ENCODE measurements around the gene BZW1.
A peak's percentile ranks its signal among the peaks of the same experiment; 100 is the strongest.

The BZW1 gene

DNA sequence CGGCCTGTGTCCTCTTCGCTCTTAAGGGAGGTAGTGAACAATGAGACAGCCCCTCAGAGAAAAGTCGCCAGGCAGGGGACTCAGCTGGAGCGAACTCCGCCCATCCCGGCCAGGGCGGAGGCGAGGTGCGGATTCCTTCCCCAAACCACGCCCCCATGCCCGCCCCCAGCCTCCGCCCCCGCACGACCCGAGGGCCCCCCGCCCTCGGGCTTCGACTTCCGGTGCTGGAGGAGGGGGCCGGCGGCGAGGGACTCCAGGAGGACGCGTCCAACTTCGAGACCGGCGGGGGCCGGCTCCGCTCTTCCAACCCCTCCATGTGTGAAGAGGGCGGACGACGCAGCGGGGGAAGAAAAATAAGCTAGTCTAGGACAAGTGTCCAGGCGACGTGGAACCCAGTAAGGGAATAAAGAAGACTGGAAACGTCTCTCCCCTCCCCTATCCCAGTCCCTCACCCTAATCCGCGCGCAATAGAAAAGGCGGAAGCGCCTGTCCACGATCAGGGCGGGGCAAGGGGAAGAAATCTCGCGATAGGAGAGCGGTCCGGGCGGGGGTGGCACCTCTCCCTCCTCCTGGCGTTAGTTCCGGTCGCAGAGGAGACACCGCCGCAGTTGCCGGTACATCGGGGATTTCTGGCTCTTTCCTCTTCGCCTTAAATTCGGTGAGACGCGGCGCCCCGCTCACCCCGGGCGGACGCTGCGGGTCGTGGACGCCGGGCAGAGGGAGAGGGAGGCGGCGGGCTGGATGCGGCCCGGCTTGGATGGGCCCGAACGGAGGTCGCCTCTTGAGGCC, at the start of gene BZW1:
Gene BZW1 (plus strand): TSS at position 578 of the 789 bp plus-strand sequence. CDS start 1,308 bp downstream, outside the sequence.
- peak; percentile 95 for DNase-seq

- DNase-seq: no peak
Measured at GRCh38 chr2:200762127-200762526, 49.6 kb upstream of the BZW1 start.

- no peak for DNase-seq
Measured at GRCh38 chr2:200763422-200763821, 48.3 kb upstream of the BZW1 start.

DNA sequence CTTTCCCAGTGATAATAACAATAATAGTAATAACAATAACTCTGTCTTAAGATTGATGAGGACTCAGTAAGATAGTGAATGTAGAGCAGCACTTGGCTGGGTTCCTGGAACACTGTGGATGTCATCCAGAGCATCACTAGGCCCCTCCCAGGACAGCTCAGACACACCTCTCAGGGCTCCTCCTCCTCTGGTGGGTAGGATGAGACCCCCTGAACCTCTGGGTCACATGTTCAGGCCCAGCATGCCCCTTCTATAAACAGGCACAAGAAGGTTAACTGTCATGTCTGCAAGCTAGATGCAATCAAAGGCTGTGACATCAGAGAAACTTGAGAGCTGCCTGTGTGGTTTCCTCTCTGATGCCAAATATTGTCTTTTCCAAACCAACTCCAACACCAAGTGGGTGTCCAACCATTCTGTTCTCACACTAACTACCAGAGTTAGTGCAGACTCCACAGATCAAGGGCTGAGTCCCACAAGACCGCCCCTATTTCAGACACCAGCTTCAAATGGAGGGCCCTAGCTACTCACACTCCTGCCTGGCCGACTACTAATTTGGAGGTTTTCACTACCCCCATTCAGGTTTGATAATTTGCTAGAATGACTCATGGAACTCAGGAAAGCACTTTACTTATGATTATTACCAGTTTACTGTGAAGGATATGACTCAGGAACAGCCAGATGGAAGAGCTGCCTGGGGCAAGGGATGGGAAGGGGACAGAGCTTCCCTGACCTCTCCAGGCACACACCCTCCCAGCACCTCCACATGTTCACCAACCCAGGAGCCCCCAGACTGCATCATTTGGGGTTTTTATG, 46.4 kb upstream of the BZW1 start:
- peak; percentile 25 for DNase-seq

- no peak for DNase-seq
Measured at GRCh38 chr2:200765995-200766660, 45.6 kb upstream of the BZW1 start.

DNA sequence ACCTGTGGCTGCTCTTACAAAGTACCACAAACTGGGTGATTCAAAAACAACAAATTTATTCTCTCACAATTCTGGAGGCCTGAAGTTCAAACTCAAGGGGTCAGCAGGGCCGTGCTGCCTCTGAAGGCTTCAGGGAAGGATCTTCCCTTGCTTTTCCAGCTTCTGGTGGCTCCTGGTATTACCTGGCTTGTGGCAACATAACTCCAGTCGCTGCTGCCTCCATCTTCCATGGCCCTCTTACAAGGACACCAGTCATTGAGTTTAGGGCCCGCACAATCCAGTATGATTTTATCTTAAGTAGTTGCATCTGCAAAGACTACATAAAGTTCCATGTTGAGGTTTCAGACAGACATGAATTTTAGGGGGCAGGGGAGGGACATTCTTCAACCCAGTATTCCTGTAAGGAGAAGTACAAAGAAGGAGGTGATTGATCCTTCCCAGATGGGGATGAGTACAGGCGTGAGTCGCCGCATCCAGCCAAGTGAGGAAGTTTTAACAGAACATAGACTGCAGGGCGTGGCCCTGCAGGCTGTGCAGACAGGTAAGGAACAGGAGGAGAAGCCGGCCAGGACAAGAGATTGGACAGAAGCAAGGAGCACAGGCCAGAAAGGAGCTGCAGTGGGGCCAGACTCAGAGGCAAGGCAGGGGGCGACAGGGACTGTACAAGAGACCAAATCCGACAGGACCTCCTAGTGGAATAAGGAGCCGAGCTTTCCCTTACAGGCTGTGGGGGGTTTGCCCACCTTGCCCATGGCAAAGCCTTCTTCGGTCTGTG, 44.4 kb upstream of the BZW1 start:
- DNase-seq: no peak

- DNase-seq: no peak
Measured at GRCh38 chr2:200770847-200771246, 40.9 kb upstream of the BZW1 start.

GRCh38 chr2:200772620-200773019, 39.1 kb upstream of the BZW1 start:
- DNase-seq: no peak

DNA sequence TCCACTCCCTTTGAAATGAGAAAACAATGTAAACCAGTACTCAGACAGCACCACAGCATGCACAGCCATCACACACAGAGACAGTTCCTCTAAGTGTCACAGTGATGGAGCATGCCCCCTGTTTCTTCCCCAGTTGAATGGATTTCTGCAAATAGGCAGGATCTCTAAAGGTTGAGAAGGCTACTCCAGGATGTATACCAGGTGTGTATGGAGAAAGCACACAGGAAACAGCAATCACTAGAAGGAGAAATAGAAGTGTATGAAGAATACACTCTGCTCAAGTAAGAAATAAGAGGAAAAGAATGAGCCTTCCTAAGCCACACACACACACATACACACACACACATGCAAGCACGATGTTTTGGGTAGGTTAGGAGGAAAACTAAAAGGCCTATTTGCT, 38.6 kb upstream of the BZW1 start:
- DNase-seq: no peak

DNA sequence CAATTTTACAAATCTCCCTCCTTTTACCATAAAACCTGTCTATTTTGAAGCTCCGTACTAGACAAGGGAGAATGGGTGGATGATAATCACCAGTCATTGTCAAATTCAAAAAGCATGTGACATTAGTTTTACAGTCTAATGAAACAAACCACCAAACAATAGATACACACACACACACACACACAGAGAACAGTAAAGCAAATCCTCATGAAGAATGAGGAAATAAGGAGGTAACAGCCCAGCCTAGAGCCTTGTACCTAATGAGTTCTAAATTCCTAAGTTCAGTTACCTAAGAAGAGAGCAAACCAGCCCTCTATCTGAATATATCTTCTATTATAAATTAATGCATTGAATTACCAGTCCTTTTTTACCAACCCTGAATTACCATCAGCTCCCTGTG, 36.8 kb upstream of the BZW1 start:
- DNase-seq: no peak

DNA sequence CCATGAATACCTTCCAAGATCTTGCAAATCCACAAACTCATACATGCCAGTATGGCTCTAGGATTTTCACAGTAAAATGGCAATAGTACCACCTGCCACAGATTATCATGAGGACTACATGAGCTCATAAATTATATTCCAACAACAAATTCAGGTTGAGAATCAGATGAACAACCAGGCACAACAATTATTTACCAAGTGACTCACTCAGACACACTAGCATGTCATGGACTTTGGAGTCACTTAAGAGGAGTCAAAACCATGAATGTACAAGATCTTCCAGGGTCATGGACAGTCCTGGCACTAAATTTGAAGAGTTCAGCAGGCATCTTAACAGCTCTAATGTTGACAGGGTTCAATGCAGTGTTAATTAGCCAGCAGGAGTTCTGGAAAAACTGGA, 34.4 kb upstream of the BZW1 start:
- DNase-seq: no peak

DNA sequence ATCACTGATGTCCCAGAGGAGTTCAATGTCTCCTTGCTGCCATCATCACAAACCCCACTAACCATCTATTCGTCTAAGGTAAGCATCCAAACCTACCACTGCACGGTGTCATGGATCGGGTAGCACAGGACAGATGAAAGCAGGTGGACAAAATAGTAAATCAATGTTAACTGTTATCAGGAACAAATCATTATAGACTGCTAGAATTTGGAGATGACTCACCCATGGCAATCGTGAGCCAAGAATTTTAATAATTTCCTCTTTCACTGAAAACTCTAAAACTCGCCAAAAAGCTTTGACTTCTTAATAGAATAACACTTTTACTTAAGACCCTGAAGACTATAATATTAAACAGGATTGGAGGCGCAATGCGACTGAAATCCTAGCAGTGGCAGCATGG, 33.7 kb upstream of the BZW1 start:
- no peak for DNase-seq

DNA sequence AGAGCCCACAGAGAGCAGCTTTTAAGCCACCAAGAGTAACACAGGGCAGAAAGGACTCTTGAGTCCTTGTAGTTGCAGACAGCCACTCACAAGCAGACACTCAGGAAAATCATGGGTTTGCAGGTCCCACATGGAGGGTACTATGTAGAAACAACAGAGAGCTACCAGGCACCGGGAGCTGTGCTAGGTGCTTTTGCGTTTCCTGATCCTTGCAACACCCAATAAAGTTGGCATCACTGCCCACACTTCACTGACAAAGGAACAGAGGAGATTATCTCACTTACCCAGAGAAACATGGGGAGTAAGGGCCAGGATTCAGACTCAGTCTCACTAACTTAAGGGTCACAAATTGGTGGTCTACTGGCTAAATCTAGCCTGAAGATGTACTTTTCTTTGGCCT, 32.5 kb upstream of the BZW1 start:
- no peak for DNase-seq

GRCh38 chr2:200781616-200782015, 30.1 kb upstream of the BZW1 start:
- DNase-seq: no peak

DNA sequence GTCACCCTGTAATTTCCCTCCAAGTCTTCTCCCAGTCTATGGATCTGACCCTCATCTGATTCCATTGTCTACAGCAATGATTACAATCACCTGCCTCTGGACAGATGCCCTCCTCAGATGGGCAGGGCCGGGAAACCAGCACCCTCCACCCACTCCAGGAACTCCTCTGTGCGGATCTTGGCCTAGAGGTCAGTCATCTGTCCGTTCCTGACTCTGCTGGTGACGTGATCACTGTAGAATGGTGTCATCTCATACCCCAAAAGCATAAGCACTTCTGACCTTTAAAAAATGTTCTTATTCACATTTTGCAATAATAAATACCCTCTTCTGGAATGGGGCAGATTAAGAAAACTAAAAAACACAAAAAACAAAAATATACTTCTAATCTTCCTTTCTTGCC, 29.5 kb upstream of the BZW1 start:
- no peak for DNase-seq

DNA sequence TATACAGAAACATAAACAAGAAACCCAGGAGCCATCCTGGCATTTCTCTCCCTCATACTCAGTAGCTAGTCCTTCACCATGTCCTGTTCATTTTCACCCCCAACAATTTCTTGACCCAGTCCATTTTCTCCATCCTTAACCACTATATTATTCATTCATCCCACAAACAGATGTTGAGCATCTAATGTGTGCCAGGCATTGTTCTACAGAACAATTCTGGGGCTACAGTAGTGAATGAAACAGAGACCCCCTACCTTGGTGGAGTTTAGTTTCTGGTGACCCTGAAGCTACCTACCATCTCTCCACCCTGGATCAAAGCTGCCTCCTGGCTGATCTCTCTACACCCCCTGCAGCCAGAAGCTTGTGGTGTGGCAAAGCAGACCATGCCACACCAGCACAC, 27.5 kb upstream of the BZW1 start:
- no peak for DNase-seq

GRCh38 chr2:200786423-200786822, 25.3 kb upstream of the BZW1 start:
- DNase-seq: no peak

DNA sequence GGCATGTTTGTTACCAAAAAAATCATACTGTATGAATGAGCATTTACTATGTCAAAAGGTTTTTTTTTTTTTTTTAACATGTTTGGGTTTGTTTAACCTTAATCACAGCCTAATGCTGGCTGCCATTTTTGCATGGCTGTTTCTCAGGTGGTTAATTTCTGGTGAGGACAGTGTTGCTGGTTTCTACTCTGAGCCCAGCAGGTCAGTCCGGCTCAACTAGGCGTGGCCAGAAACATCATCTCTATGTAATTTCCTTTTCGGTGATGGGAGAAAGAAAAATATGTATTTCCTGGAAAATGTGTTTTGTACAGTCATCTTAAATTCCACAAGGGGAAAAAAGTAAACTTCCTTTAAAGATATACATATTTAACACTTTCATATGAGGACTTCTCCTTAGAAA, 24.9 kb upstream of the BZW1 start:
- no peak for DNase-seq

GRCh38 chr2:200787351-200788120, 24.2 kb upstream of the BZW1 start:
- no peak for DNase-seq

DNA sequence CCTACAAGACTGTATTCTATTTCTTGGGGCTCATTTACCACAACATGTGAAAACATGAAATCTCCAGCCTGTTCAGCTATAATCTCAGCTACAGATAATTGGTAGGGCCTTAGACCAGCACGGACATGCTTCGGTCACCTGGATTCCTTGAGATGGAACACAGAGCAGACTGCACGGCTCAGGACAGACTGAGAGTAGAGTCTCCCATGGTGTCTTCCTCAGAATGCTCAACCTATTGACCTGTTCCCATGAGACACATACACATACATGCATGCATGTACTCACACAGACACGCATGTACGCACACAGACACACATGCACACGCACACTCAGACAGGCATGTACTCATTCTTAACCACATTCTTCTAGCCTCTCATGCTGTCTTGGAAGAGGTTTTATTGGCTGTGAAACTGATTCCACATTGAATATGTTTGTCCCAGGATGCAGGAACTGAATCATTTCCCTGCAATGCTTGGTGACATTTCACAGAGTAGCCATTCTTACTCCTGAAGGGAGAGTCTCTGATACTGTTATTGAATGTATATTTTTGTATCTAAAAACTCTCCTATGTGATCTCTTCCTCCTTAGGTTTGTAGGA, 23.5 kb upstream of the BZW1 start:
- no peak for DNase-seq

GRCh38 chr2:200790185-200790584, 21.5 kb upstream of the BZW1 start:
- no peak for DNase-seq

DNA sequence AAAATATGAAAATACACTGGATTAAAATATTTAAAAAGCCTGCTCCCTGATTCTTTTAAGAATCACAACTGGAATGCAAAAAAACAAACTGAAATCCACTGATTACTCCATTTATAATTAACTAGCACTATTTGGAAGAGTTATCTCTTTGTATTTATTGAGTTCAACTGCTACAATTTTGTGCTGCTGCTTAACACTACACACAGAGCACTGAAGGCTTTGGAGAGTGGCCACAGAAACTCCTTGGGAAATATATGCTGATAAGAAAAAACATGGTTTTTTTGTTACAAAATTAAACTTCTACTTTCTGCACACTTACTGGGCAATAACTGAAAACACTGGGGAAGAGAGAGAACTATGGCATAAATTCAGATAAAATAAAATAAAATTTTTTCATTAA, 19.8 kb upstream of the BZW1 start:
- no peak for DNase-seq
